Mucosa of descending colon (tissue), 3 donors: Measurements from ENCODE around the gene SERPING1. TPM values are rescaled to one million over a fixed set of nuclear protein-coding genes. Genes with fewer than 3 reads are reported as not detected.

Source experiments
- ATAC-seq: fragments of 200-7000 bp; cut with Tn5 transposase; one replicate; pipeline ENCODE4 v1.9.1; 2020; ENCODE audit warnings: mild to moderate bottlenecking, moderate library complexity
- DNase-seq, 3 donors: peaks; one replicate each; pipeline ENCODE4 v3.0.0-alpha.2; 2020
- H3K36me3 ChIP-seq: fragments of 200-600 bp; one replicate; pipeline ENCODE4 v1.8.0; 2021; ENCODE audit warnings: low read depth, mild to moderate bottlenecking
- H3K4me1 ChIP-seq: fragments of 200-600 bp; one replicate; pipeline ENCODE4 v1.8.0; 2021; ENCODE audit warnings: low read depth, mild to moderate bottlenecking
- H3K4me3 ChIP-seq: fragments of 200-600 bp; one replicate; pipeline ENCODE4 v1.8.0; 2021; ENCODE audit warnings: mild to moderate bottlenecking
- H3K9me3 ChIP-seq: fragments of 200-600 bp; one replicate; pipeline ENCODE4 v1.8.0; 2021; ENCODE audit warnings: mild to moderate bottlenecking
- intact Hi-C, 2 donors: fragments of 100-400 bp; cut with DNase I in 1 of 2; cut with micrococcal nuclease in 1 of 2; formaldehyde crosslinking; loops; one replicate each; pipeline versions ENCODE4 v1.11.0 to v1.11.1; 2022; cut with DNase I, micrococcal nuclease
- total RNA-seq, 3 donors: library from RNA; stranded (reverse); fragmentation: NEBNext Ultra II Directional in 2 of 3; extraction: Animal tissue kit (Norgen Biotek cat#: 25700) in 2 of 3; gene quantifications; one replicate each; pipeline versions ENCODE4 v1.2.1 to v1.2.4, GENCODE V29; 2021 to 2023
- TF ChIP-seq, protein P1 (sequence below): fragments of 200-600 bp; IDR thresholded peaks from one replicate; pipeline ENCODE4 v1.8.0; 2022; ENCODE audit warnings: antibody characterized with exemption, mild to moderate bottlenecking
- donor health status: DM: no; HTN: no; CAD: no; lungs with moderate emphysema.
- donor health status: DM: no; HTN: no; CAD: no.
- donor health status: DM: no; HTN: yes; CAD: no.

The SERPING1 gene
- total RNA-seq, 3 donors from 2014 or later: 31.0 to 224 (median 112) TPM

DNA sequence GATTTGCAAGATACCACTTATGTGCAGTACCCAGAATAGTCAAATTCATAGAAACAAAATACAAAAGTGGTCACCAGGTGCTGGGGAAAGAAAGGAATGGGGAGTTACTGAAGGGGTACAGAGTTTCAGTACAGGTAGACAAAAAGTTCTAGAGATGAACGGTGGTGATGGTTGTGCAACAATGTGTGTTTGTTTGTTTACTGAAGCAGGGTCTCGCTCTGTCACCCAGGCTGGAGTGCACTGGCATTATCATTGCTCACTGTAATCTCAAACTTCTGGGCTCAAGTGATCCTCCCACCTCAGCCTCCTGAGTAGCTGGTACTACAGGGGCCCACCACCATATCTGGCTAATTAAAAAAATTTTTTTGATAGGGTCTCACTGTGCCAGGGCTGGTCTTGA lies 42.1 kb upstream of the SERPING1 start:
- Histone ChIP-seq H3K4me3 (no peak overlapping the region), H3K36me3 (no peaks in the 10 kb centered on the region), H3K4me1 (no peaks in the 10 kb centered on the region), H3K9me3 (no peaks in the 10 kb centered on the region)
- DNase-seq (no peak), ATAC-seq (no peak)
- TF ChIP-seq, protein P1, sequence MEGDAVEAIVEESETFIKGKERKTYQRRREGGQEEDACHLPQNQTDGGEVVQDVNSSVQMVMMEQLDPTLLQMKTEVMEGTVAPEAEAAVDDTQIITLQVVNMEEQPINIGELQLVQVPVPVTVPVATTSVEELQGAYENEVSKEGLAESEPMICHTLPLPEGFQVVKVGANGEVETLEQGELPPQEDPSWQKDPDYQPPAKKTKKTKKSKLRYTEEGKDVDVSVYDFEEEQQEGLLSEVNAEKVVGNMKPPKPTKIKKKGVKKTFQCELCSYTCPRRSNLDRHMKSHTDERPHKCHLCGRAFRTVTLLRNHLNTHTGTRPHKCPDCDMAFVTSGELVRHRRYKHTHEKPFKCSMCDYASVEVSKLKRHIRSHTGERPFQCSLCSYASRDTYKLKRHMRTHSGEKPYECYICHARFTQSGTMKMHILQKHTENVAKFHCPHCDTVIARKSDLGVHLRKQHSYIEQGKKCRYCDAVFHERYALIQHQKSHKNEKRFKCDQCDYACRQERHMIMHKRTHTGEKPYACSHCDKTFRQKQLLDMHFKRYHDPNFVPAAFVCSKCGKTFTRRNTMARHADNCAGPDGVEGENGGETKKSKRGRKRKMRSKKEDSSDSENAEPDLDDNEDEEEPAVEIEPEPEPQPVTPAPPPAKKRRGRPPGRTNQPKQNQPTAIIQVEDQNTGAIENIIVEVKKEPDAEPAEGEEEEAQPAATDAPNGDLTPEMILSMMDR: no peak
- intact Hi-C loops: no loop called here

DNA sequence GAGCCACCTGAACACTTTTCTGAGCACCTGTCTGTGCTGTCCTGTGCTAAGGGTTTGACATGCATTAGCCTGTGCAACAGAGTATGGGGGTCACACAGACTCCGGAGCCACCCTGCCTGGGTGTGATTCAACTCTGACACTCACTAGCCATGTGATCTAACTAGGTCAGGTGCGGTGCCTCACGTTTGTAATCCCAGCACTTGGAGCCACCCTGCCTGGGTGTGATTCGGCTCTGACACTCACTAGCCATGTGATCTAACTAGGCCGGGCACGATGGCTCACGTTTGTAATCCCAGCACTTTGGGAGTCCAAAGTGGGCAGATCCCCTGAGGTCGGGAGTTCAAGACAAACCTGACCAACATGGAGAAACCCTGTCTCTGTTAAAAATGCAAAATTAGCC lies 41.4 kb upstream of the SERPING1 start:
- ATAC-seq (no peak), DNase-seq (no peak)
- H3K9me3 ChIP-seq: no peaks in the 10 kb centered on the region
- H3K4me1 ChIP-seq: no peaks in the 10 kb centered on the region
- H3K4me3 ChIP-seq: no peak overlapping the region
- TF ChIP-seq, protein P1: no peak
- intact Hi-C loops: no loop called here
- H3K36me3 ChIP-seq: no peaks in the 10 kb centered on the region

DNA sequence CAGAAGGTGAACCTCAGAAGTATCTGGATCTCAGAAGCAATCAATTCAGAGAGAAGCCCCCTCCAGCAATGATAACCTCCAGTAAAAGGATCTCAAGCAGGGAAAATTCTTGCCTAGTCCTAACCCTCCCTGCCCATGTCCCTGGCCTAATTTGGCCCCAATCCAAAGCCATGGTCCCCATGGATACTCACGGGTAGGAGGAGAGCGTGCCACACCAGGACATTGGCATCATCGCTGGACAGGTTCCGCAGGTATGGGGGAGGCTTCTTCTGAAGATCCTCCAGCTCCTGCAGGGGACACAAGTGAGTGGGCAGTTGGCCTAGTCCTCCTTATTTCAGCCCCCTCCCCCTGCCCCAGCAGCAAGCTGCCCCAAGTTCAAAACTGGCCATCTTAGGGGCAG lies 37.3 kb upstream of the SERPING1 start:
- Histone ChIP-seq H3K36me3 (no peaks in the 10 kb centered on the region), H3K4me3 (no peak overlapping the region), H3K9me3 (no peaks in the 10 kb centered on the region), H3K4me1 (no peaks in the 10 kb centered on the region)
- ATAC-seq (no peak), DNase-seq (no peak)
- intact Hi-C loops: no loop called here
- TF ChIP-seq, protein P1: no peak

DNA sequence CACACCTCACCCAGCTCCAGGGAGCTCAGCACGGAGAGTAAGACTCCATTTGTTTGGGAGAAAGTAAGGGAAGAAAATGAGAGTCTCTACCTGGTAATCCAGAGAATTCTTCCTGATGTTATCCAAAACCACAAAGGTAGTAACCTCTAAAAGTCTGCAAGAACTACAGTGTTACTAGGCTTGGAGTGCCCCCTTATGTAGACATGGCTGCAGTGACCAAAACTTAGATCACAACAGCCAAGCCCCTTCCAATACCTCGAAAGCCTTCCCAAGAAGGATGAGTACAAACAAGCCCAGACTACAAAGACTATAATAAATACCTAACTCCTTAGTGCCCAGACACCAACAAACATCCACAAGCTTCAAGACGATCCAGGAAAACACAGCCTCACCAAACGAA lies 34.9 kb upstream of the SERPING1 start:
- peaks cover 10% of the 10 kb centered on the region for H3K4me1 ChIP-seq
- no peak overlapping the region for H3K4me3 ChIP-seq
- no peak for DNase-seq
- TF ChIP-seq, protein P1: no peak
- no peaks in the 10 kb centered on the region for H3K9me3 ChIP-seq
- ATAC-seq: no peak
- intact Hi-C loops: no loop called here
- no peaks in the 10 kb centered on the region for H3K36me3 ChIP-seq

DNA sequence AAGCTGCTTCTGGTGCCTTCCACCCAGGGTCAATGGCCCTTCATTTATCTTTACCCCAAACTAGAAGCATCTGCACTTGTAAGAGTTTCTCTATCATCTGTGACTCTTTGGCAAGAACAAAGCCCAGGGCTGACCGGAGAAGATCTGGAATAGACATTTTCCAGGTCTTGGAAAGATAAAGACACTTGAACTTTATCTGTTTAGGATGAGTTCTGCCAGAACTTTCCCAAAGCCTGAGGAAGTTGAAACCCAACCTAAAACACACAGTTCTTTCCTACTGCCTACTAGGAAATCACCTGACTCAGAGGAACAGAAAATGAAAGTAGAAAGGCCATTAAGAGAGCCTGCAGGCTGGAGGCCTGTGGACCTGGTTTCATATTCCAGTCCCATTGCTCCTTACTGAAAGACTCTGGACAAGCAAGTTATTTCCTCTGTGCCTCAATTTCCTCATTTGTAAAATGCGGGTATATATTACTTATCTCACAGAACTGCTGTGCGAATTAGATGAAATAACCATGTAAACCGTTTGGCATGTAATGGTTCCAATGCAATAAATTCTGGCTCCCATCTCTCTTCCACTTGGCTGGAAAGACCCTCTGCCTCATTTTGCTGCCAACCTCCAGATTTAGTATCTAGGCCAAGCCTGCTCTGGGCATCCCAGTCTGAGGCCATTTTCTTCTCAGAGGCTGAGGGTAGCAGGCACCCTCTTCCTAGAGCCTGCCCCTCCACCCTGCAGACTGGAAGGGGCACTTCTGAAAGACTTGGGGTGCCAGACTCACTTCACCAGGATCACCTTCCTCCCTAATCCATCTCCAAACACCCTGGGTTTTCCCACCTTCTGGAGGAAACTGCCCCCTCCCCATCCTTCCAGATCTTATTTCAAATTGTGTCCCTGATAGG lies 31.2 kb upstream of the SERPING1 start:
- ATAC-seq (peak; percentile 75), DNase-seq (peak in 2 of 3 donors; percentile 30 to 61)
- no peaks in the 10 kb centered on the region for H3K9me3 ChIP-seq
- TF ChIP-seq, protein P1: no peak
- intact Hi-C loops: loop anchor here in 1 of 2 donors (5.0 kb wide), 1 partner anchor 76 kb away; no protein-coding TSS in a partner anchor
- no peaks in the 10 kb centered on the region for H3K36me3 ChIP-seq
- no peak overlapping the region for H3K4me3 ChIP-seq
- peaks cover 10% of the 10 kb centered on the region for H3K4me1 ChIP-seq
